GM21381 (cell line): ENCODE results near the gene MGME1.

Source experiments
- ATAC-seq: cut with Tn5 transposase; IDR thresholded peaks from one replicate; pipeline ENCODE4 v1.9.1; 2021; ENCODE audit warnings: mild to moderate bottlenecking, moderate library complexity; ENCODE audit not compliant: unreplicated experiment

The MGME1 gene

GRCh38 chr20:17968366-17969277, at the start of gene MGME1, which contains the start of gene SNX5:
Gene MGME1 (plus strand): TSS chr20:17969018. CDS start chr20:17969860, 842 bp downstream.
Gene SNX5 (minus strand): TSS chr20:17968794. CDS start chr20:17968425, 369 bp downstream.
- ATAC-seq = peak; percentile 68

DNA sequence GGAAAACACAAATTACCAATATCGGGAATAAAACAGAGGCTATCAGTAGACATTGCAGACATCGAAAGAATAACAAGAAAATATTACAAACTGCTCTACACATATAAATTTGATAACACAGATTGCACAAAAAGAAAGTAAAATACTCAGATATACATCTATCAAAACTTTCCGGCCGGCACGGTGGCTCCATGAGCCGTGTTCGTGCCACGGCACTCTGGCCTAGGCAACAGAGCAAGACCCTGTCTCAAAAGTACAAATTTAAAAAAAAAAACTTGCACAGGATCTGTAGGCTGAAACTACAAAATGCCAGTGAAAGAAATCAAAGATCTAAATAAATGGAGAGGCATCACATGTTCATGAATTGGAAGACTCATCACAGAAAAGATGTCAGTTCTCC, 49.7 kb upstream of the MGME1 start:
- no peak for ATAC-seq

DNA sequence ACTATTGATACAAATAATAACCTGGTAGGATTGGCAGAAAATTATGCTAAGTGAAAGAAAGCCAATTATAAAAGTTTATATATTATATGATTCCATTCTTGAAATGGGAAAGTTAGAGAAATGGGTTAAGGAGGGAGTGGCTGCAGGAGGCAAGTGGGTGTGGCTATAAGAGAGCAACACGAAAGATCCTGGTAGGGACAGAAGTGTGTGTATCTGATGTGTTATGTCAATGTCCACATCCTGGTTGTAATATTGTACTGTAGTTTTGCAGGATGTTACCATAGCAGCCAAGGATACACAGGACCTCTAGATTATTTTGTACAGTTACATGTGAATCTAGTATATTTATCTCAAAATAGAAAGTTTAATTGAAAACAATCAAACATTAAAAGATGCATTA, 47.0 kb upstream of the MGME1 start:
- ATAC-seq = no peak

GRCh38 chr20:17925141-17925939, 43.5 kb upstream of the MGME1 start:
- ATAC-seq = no peak

GRCh38 chr20:17925940-17926300, 42.9 kb upstream of the MGME1 start:
- no peak for ATAC-seq

DNA sequence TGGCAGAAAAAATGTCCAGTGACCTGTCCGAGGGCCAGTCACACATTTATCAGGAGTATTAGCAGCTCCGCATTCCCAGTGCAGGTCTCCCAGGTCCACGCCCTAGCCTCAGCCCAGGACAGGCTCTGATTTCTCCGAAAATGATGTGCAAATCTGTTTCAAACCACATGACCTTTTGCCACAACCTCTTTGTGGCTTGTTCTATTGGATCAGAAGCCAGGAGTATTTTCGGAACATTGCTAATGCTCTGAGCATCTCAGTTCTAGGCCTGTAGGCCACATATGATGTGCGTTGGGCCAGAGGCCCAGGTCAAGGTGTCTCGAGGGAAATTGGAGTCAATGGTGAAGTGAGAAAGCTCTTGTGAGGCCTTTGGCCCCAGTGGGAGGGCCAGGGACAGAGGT, 40.6 kb upstream of the MGME1 start:
- no peak for ATAC-seq

- ATAC-seq = no peak
Observed at GRCh38 chr20:17928633-17929311, 40.0 kb upstream of the MGME1 start.

DNA sequence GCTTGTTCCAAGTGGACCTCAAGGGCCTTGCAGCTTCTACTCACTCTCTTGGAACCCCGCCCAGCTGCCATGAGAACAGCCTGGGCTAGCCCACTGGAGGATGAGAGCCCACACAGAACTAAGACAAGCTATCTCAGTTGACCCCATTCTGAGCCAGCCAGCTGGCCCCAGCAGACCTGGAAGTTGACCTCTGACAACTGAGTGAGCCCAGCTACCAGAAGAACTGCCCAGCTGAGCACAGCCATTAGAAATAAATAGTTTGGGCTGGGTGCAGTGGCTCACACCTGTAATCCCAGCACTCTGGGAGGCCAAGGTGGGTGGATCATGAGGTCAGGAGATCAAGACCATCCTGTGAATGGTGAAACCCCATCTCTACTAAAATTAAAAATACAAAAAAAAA, 37.3 kb upstream of the MGME1 start:
- ATAC-seq = no peak

- no peak for ATAC-seq
Observed at GRCh38 chr20:17932396-17932795, 36.4 kb upstream of the MGME1 start.

- ATAC-seq = no peak
Observed at GRCh38 chr20:17933121-17933520, 35.7 kb upstream of the MGME1 start.

- ATAC-seq = no peak
Observed at GRCh38 chr20:17933711-17934110, 35.1 kb upstream of the MGME1 start.

DNA sequence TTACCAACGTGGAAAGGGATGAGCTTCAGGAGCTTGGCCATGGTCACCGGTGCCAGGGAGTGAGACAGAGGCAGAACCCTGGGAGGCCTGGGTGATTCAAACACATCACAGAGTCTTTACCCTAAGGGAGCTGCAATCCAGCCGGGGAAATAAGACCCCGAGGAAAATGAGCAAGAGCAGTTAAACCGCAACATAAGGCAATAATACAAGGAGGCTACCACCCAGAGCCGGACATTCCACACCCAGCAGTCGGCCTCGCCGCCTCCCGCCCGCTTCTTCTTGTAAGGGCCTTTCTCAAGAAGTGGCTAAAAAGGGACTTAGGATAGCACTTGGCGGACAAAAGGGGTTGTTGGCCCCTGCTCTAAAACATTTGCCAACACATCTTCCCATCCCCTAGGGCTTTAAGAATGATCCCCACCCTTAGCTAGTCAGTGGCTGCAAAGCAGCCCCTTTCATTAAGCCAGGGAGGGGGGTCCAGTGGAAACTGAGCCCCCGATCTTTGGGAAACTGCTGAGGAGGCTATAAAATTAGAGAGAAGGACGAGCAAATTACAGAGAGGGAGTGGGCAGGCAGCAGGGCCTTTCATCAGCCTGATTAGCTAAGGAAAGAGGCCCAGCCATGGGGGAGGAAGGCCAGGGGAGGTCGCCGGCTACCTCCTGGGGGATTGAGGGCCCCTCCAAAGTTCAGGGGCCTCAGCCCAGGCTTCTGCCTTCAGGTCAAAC, 34.5 kb upstream of the MGME1 start:
- ATAC-seq = no peak

DNA sequence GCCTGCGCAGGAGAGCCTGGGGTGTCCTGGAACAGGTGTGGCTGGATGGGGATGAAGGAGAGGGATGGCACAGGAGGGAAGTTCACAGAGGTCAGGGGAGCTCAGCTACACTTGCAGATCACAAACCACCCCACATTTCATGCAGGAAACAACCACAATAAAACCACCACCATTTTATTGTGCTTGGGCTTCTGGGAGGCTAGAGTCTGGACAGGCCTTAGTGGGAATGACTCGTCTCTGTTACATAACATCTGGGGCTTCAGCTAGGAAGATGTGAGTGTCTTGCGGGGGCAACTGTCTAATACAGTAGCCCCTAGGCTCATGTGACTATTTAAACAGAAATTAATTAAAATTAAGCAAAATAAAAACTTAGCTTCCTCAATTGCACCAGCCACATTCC, 33.6 kb upstream of the MGME1 start:
- ATAC-seq = no peak

DNA sequence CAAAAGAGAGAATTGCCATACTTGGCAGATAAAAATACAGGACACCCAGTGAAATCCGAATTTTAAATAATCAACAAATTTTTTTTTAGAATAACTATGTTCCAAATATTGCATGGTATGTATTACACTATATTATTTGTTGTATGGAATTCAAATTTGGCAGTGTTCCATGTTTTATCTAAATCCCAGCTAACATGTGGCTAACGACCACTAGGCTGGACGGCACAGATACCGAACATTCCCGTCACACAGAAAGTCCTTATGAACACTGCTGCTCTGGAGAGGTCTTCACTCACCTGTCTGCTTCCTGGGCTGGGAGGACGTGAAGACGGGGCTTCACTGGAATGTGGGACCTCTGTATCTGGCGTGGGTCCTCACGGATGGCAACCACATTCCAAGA, 33.1 kb upstream of the MGME1 start:
- ATAC-seq = no peak

DNA sequence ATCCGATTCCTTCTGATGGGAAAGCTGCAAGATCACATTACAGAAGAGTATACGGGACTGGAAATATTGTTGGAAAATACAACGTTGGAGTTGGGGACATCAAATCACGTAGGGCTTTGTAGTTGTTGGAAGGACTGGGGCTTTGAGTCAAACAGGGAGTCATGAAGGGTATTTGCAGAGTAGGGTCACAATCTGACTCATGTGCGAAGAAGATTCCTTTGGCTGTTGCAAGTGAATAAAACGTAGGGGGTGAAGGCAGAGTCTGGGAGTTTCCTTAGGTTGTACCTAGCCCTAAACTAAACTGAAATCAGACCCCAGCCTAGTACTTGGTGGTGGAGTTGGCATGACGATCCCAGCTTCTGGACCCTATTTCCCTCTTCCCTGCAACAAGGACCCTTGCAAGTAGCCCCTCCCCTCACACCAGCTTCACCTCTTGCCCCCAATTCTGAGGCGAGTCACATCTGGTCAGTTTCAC, 32.5 kb upstream of the MGME1 start:
- no peak for ATAC-seq

- no peak for ATAC-seq
Observed at GRCh38 chr20:17936761-17937732, 31.8 kb upstream of the MGME1 start.

GRCh38 chr20:17938871-17939619, 29.8 kb upstream of the MGME1 start:
- peak; percentile 61 for ATAC-seq

DNA sequence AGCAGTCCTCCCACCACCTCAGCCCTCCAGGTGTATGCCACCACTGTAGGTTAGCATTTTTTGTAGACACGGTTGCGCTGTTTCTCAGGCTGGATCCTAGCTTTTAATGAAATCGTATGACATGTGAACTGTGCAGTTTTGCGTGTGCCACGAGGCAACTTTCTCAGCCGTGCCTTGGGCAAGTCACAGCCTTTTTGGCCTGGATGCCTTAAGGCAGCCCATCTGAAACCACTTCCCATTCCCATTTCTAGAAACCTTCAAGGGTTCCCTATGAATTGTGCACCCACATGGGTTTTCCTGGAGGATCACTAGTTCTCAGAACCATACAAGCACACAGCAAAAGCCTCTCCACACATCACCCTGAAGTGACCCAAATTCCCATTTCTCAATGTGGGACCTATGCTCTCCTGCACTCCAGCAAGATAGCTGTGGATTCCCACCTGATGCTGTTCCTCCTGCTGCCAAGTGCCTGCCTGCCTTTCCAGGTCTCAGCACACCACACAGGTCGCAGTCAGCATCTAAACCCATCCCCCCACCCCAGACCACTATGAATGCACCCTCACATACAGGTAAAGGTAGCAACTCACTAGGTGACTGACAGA, 29.1 kb upstream of the MGME1 start:
- ATAC-seq = no peak
